Activated naive CD4-positive, alpha-beta T cell treated with anti-CD3 and anti-CD28 coated beads, Interleukin-2, amount 50 U/mL, for 24 hours (primary cell): Measurements from ENCODE around the gene SERTAD2.

Source experiments
- H3K27ac Mint-ChIP-seq: one replicate; pipeline ENCODE4 v1.8.0; 2021; ENCODE audit warnings: mild to moderate bottlenecking, mixed read lengths
- H3K27me3 Mint-ChIP-seq: one replicate; pipeline ENCODE4 v1.8.0; 2021; ENCODE audit warnings: mixed read lengths
- H3K36me3 Mint-ChIP-seq: one replicate; pipeline ENCODE4 v1.8.0; 2021; ENCODE audit warnings: mixed read lengths
- H3K4me1 Mint-ChIP-seq: one replicate; pipeline ENCODE4 v1.8.0; 2021; ENCODE audit warnings: mixed read lengths
- H3K4me3 Mint-ChIP-seq: one replicate; pipeline ENCODE4 v1.8.0; 2021; ENCODE audit warnings: mild to moderate bottlenecking, mixed read lengths
- H3K9me3 Mint-ChIP-seq: one replicate; pipeline ENCODE4 v1.8.0; 2021; ENCODE audit warnings: mixed read lengths

Gene SERTAD2

DNA sequence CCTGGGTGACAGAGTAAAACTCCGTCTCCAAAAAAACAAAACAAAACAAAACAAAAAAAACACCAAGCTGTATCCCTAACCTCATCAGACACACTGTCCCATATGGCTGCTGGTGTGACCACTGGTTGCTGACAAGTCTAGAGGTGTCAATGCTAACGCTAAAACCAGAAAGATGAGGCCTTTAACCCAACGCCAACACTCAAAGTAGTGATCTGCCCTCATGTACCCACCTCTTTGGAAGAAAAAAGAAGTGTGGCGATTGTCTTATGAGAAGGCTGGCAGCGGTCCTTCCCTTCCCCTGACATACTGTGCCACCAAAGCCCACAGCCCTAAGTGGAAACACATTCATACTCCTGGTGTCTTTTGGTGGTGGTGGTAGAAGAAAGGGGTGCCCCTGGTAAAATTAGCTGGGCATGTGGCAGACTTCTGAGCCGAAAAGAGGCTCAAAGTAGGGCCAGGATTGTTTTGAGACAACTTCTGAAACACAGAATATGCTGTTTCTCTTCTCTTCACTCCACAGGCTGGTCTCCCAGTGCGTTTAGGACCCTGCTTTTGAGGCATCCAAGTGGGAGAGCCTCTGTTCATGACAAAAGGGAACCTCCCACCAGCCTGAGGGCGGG, 9.8 kb downstream of the SERTAD2 start:
- H3K4me1 Mint-ChIP-seq, result peaks cover 96% of the 10 kb centered on the region
- H3K27ac Mint-ChIP-seq, result peak overlapping the region; percentile 92
- H3K4me3 Mint-ChIP-seq, result peak overlapping the region; percentile 89
- H3K27me3 Mint-ChIP-seq, result no peaks in the 10 kb centered on the region
- H3K9me3 Mint-ChIP-seq, result no peaks in the 10 kb centered on the region
- H3K36me3 Mint-ChIP-seq, result no peaks in the 10 kb centered on the region

DNA sequence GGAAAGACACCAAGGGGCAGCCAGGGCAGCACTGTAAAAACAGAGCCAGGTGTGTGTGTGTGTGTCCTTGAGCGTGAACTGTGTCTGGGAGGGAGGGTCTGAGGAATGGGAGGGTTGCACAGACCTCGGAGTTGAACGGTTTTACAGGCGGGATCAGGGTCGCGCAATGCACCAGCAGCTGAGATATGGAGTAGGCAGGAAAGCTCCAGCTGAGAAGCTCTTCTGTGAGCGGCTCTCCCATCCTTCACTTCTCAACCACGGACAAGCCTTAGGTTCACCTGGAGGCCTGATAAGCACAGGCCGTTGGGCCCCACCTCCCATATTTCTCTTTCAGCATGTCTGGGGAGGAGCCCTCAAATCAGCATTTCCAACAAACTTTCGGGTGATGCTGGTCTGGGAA, 12.1 kb downstream of the SERTAD2 start:
- Mint-ChIP-seq H3K36me3 (no peaks in the 10 kb centered on the region), H3K27ac (peak overlapping the region; percentile 43), H3K27me3 (no peaks in the 10 kb centered on the region), H3K9me3 (no peaks in the 10 kb centered on the region), H3K4me1 (peaks cover 96% of the 10 kb centered on the region), H3K4me3 (no peak overlapping the region)

DNA sequence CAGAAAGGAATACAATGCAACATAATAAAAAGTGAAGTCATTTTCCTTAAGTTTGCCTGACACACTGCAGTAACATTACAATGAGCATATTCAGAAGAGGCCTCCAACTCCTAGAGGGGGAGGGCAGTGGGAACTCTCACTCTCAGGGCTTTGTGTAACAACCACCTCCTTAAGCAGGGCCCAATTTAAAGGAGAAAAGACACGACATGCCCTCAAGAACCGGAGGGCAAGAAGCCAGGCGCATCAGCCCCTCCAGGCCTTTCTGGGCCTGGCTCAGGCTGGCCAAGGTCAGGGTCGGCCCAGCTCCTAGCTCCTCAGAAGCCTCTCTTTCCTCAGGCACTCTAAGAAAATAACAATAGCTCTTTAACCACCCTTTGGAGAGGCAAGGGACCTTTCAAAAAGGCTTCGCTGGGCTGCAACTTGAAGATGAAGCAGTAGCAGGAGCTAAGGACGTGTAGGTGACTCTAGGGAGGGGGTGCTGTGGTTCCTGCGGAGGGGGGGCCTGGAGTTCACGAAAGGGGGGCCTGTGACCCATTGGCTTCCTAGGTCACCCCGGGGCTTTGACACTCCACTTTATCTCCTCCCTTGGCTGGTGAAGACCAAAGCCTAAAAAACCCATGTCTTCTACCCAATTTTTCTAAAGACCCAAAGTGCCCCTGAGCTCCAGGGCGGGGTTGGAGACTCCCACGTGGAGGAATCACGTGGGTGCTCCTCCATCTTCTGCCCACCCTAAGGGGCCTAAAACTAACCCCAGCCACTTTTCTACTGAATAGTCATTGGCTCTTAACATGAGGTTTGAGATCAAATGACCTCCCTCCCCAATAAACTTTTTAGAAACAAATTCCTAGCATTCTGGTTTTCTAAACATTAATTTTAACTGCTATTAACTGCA, 13.3 kb downstream of the SERTAD2 start:
- Mint-ChIP-seq H3K27ac (peak overlapping the region; percentile 39), H3K4me1 (peaks cover 97% of the 10 kb centered on the region), H3K36me3 (peaks cover 5% of the 10 kb centered on the region), H3K4me3 (no peak overlapping the region), H3K27me3 (no peaks in the 10 kb centered on the region), H3K9me3 (no peaks in the 10 kb centered on the region)

DNA sequence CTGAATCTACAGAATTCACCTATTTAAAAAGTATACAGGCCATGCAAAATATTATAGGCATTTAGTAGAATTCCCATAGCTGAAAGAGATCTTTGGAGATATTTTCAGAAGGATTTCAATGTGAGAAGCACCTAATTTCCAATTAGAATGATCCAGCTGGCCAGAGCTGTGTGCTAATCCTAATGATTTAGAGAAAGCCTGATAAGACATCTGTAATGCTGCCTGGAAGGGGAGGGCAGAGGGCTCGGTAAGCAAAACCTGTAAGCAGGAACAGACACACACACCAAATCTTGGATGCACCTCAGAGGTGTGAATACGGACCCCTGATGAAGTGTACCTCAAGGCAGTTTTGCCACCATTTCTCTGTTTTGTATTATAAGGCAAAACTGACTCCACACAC, 14.0 kb downstream of the SERTAD2 start:
- Mint-ChIP-seq H3K27ac (no peak overlapping the region), H3K27me3 (no peaks in the 10 kb centered on the region), H3K36me3 (peaks cover 5% of the 10 kb centered on the region), H3K4me3 (no peak overlapping the region), H3K4me1 (peaks cover 90% of the 10 kb centered on the region), H3K9me3 (no peaks in the 10 kb centered on the region)

DNA sequence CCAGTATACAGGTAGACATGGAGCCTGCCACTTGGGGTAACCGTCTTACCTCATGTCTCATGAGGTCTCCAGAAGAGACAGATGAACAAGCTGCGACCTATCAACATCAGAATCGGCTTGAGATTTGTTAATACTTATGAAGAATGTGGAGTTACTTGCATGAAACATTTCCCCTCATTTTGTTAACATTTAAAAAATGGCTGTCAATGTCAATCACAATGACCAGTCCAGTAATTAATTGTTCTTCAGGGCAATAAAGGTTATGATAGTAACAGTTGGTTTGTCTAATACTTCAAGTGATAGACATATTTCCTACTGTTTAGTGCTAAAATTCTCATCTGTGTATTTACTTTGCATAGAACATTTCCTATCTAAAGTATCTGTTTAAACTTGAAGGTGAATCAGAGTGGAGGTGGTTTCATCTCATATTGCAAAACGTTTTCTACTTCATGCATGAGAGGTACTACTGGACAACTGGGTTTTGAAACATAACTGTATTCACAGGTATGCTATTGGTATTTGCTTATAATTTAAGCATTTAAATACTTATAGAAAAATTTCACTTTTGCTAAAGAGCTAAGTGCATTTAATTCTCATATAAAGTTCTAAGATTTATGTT, 15.1 kb downstream of the SERTAD2 start:
- peak overlapping the region; percentile 81 for H3K27ac Mint-ChIP-seq
- no peaks in the 10 kb centered on the region for H3K27me3 Mint-ChIP-seq
- H3K4me1 Mint-ChIP-seq, result peaks cover 81% of the 10 kb centered on the region
- no peaks in the 10 kb centered on the region for H3K9me3 Mint-ChIP-seq
- H3K4me3 Mint-ChIP-seq, result peak overlapping the region; percentile 6
- peaks cover 6% of the 10 kb centered on the region for H3K36me3 Mint-ChIP-seq

DNA sequence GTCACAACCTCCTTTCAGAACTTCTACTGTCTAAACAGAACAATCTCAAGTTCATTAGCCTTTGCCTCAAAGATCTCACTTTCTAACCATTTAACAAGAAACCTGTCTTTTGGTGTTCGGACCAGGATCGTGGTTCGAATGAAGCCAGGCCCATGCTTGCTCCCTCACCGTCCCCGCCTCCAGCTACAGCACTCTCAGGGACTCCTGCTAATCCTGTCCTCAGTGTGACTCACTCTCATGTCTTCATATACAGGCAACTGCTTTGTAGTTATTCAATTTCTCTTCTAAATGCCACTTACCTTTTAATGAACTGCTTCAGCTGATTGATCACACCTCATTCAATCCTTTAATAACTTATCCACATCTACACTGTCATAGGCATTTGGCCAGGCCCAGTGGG, 15.8 kb downstream of the SERTAD2 start:
- H3K36me3 Mint-ChIP-seq, result peaks cover 12% of the 10 kb centered on the region
- H3K27me3 Mint-ChIP-seq, result no peaks in the 10 kb centered on the region
- peaks cover 77% of the 10 kb centered on the region for H3K4me1 Mint-ChIP-seq
- no peaks in the 10 kb centered on the region for H3K9me3 Mint-ChIP-seq
- peak overlapping the region; percentile 6 for H3K4me3 Mint-ChIP-seq
- peak overlapping the region; percentile 81 for H3K27ac Mint-ChIP-seq

DNA sequence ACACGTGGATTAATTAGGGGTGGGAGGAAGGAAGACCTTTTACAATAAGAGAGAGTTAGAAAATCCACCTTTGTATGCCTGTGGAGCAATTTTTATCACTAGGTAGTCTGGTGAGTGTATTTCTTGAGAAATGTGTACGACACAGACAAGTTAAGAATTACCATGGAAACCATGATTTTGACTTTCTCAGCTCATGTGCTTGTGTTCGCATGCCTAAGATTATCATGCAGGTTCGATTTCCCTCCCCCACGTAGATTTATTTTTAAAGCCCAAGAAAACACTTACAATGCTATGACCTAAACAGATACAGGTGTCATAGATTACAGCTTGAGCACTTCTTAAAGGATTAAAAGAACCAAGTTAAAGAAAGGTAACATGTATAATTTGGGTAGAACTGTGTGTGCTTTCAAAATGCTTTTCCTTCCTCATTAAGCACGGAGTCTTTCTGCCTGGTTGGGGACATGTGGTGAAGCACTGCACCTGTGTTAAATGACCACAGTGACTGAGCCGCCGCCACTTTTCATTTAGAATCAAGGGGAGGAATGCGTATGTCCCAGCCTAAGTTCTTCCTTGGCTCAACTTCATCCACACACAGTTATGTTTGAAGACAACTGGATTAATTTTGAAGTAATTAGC, 16.6 kb downstream of the SERTAD2 start:
- Mint-ChIP-seq H3K27me3 (no peaks in the 10 kb centered on the region), H3K36me3 (peaks cover 14% of the 10 kb centered on the region), H3K9me3 (no peaks in the 10 kb centered on the region), H3K27ac (peak overlapping the region; percentile 85), H3K4me3 (peak overlapping the region; percentile 72), H3K4me1 (peaks cover 72% of the 10 kb centered on the region)

DNA sequence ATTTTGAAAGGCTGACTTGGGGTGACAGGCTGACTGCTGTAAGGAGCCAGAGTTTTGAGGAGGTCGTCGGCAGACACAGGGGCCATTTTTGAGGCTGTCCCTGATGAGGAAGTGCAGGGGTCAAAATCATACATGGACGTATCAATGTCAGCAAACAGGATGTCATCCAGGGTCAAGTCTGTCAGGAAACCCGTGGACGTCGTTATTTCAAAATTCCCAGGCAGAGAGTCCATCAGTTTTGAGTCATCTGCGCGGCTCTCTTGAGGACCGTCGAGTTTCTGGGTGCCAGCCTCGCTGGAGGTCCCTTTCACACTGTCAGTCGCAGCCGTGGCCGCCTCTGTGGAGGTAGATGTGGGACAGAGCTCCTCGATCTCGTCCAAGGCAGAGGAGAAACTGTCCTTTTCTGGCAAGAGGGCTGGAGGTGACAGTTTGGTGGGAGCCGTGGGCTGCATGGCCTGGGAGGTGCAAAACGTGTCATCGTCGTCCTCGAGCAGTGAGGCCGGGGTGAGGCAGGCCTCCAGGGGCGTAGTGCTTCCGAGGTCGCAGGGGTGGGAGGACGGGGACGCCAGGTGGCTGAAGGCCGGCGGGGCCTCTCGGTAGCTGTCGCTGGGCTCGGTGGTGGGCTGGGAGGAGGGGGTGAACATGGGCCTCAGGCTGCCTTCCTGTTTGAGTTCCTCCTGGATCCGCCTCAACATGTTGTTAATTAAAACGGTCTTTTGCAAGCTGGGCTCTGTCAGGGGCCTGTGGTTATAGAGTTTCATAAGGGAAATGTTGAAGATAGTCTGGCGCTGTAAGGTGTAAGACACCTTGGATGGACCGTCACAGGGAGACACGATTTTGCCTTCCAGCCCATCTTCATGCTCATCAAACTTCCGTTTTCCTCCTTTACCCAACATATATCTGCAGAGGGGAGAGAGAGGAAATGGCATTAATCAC, 17.5 kb downstream of the SERTAD2 start:
- H3K27ac Mint-ChIP-seq, result peak overlapping the region; percentile 89
- H3K4me3 Mint-ChIP-seq, result peak overlapping the region; percentile 72
- no peaks in the 10 kb centered on the region for H3K27me3 Mint-ChIP-seq
- H3K9me3 Mint-ChIP-seq, result no peaks in the 10 kb centered on the region
- peaks cover 63% of the 10 kb centered on the region for H3K4me1 Mint-ChIP-seq
- peaks cover 14% of the 10 kb centered on the region for H3K36me3 Mint-ChIP-seq

DNA sequence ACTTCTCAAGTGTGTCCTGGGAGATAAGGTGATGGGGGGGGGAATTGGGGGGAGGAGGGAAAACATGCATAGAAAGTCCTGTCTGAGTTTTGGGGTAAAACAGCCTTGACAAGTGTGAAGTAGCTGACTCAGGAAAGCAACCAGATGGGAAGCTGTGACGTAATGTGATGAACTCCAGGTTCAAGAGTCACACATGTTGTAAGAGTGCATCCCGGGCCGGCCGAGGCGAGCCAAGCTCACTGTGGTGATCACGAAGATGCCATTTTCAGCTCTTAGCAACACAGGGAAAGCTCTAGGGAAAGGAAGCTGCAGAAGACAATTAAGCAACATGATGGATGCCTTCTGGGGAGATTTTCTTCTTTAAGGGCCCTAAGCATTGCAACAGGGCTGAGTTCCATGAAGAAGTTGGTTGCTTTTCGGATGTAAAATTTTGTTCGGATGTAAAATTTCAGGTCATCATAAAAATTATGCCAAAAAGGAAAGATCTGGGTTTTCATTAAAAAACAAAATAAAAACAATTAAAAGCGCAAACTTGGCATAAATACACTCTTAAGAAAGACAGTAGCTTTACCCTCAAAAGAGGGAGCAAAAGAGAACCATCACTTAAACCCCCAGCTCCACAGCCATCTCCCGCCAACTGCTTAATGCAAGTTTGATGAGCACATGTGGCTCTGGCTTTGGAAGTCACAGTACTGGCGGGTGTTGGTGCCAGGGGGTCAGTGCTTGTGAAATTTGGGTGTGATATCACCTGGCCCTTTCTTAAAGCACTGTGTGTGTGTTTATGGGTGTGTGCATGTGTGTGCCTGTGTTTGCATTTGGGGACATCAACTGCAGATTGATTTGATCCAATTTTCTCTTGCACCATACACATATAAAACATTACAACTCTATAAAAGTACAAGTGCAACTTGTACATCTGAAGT, 19.1 kb downstream of the SERTAD2 start:
- Mint-ChIP-seq H3K9me3 (no peaks in the 10 kb centered on the region), H3K36me3 (peaks cover 14% of the 10 kb centered on the region), H3K4me1 (peaks cover 47% of the 10 kb centered on the region), H3K4me3 (no peak overlapping the region), H3K27ac (no peak overlapping the region), H3K27me3 (no peaks in the 10 kb centered on the region)

DNA sequence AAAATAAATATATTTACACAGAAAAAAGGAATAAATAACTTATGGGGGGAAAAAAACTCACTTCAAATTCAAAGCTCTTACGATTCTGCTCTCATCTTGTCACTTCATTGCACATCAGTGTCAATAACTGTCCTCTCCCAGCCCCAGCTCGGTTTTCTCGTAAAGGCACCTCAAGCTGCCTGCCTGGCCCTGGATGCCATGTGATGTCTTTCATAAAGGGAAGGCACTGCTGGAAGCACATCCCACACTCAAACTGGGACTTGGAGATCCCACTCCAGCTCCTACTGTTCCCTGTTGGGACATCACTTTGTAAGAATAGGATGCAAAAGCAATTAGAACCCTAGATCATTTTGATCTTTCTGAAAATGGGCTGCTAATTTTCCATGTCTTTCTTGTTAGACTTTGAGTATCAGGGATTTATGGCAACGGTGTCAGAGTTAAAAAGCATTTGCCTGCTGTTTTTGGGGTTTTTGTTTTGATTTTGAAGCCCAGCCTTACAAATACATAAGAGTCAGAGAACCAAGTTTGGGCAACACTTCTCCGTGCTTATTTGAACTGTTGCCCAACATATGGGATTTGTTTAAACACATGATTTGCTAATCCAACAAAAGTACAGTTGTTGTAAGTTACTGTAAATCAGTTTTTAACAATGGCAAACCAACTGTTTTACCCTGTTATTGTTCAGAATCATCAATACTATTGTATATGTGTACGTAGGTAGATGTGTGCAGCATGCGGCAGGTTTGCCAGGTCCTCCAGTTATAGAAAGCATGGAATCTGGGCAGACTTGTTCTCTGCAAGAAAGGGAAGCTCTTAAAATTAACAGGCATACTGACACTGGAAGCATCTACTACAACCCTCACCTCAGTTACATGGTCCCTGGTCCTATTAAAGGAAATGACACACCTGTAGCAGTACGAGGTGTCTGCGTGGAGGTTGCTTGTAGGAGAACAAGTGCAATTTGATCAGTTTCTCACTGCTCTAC, 20.6 kb downstream of the SERTAD2 start:
- H3K36me3 Mint-ChIP-seq, result peaks cover 14% of the 10 kb centered on the region
- H3K27ac Mint-ChIP-seq, result peak overlapping the region; percentile 69
- H3K4me3 Mint-ChIP-seq, result no peak overlapping the region
- H3K4me1 Mint-ChIP-seq, result peaks cover 32% of the 10 kb centered on the region
- no peaks in the 10 kb centered on the region for H3K27me3 Mint-ChIP-seq
- no peaks in the 10 kb centered on the region for H3K9me3 Mint-ChIP-seq

DNA sequence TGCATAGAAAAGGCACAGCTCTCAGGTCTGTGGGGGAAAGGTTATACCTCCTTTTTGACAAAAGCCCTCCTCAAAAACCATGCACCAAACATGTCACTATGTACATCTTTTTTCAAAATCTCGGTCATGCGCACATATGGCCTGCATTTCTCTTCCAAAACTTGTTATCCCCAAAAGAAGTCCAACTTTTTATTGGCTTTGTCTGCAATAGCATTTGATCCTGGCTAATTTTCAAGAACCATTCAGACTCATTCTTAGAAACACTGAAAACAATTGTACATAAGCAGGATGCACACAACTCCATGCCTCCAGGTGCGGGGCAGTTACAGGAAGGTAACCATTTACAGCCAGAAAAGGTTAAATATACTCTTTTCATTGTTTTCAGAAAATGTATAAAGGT, 21.9 kb downstream of the SERTAD2 start:
- Mint-ChIP-seq H3K27ac (no peak overlapping the region), H3K27me3 (no peaks in the 10 kb centered on the region), H3K36me3 (peaks cover 14% of the 10 kb centered on the region), H3K4me3 (no peak overlapping the region), H3K9me3 (no peaks in the 10 kb centered on the region), H3K4me1 (peaks cover 18% of the 10 kb centered on the region)

DNA sequence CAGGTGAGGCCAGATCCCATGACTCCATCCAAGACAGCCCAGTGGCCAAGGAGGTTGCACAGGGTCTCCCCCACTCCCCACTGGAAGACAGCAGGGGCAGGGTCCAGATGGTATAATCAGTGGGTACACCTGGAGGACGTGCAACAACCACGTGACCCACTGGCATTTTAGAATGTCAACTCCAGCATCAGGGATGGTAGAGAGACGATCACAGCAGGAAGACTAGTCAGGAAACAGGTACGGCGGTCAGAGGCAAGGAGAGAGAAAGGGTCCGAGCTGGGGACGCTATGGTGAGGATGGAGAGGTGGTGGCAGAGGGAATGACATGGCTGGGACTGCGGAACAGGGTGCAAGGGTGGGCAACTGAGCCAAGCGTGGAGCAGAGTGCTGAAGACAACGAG, 23.0 kb downstream of the SERTAD2 start:
- no peaks in the 10 kb centered on the region for H3K27me3 Mint-ChIP-seq
- H3K4me3 Mint-ChIP-seq, result no peak overlapping the region
- H3K9me3 Mint-ChIP-seq, result no peaks in the 10 kb centered on the region
- peaks cover 11% of the 10 kb centered on the region for H3K4me1 Mint-ChIP-seq
- peak overlapping the region; percentile 47 for H3K27ac Mint-ChIP-seq
- H3K36me3 Mint-ChIP-seq, result peaks cover 12% of the 10 kb centered on the region

DNA sequence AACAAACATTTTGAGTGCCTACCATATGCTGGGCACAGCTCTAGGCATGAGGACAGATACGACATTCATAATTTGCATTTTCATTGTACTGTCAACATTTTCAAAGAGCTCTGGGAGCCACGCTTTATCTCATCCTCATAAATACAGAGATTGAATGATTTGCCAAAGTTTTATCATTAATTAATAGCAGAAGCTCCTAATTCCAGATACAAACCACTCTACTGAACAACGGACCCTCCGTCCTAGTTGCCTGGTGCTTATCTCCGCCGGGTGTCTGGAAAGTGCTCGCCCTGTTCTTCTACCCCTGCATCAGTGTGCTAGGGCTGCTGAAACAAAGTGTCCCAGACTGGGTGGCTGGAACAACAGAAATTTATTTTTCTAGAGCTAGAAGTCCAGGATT, 23.8 kb downstream of the SERTAD2 start:
- Mint-ChIP-seq H3K27me3 (no peaks in the 10 kb centered on the region), H3K4me1 (peaks cover 7% of the 10 kb centered on the region), H3K36me3 (peaks cover 9% of the 10 kb centered on the region), H3K9me3 (no peaks in the 10 kb centered on the region), H3K27ac (no peak overlapping the region), H3K4me3 (no peak overlapping the region)
